DMS79 (cell line): ENCODE data around the gene HNRNPA3.
"Not testable (repeated sequence)": the region's sequence is repeated elsewhere in the genome, so short reads cannot be mapped to it uniquely, and the experiment has no call there.

Source experiments
- DNase-seq: peaks from one replicate; lab custom pipeline; 2025; lab: John Stamatoyannopoulos, UW

Gene HNRNPA3

GRCh38 chr2:177188482-177189469 is 23.8 kb upstream of the HNRNPA3 start:
- DNase-seq = no peak

DNA sequence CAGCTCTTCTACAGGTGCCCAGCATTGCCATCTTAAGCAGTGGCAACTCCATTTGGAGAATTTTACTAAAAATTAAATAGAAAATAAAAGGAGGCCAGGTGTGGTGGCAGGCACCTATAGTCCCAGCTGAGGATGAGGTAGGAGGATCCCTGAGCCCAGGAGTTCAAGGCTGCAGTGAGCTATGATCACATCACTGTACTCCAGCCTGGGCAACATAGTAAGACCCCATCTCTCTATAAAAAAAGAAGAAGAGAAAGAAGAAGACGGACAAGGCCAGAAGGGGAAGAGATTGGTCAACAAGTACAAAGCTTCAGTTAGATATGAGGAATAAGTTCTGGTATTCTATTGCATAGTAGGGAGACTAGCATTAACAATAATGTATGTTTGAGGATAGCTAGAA is 21.7 kb upstream of the HNRNPA3 start:
- DNase-seq = no peak

- no peak for DNase-seq
Measured at GRCh38 chr2:177192788-177193187, 19.8 kb upstream of the HNRNPA3 start.

DNA sequence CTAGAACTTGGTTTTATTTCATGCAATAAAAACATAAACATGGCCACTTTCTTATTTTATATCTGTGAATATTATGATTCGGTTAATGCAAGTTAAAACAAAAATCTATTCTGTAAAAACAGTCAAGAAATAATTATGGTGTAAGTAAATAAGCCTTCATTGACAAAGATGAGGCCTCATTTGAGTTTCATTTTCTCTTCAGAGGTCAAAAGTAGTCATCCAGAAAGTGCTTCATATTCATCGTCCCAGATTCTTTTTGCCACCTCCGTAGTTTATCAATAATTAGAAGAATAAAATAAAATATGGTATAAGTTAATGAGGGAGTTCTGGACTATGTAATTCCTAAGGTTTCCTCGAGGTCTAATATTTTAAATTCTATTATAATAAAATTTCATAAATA is 19.4 kb upstream of the HNRNPA3 start:
- no peak for DNase-seq

DNA sequence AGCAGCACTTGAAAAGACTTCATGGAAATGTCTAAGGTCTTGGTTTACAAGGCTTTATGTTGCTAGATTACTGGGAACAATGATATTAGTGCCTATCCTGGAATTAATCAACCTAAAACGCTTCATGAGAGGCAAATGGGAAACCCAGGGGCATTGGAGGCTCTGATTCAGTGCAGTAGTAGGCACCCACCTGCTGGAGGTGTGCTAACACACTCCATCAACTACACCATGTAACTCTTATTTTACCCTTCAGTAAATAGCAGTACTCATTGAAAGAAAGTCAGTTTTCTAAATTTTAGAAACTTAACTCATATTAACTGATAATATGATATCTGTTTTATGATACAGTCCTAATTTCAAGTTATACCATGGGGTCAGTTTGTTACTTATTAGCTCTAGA is 17.4 kb upstream of the HNRNPA3 start:
- peak; percentile 13 for DNase-seq

GRCh38 chr2:177200419-177200818 is 12.2 kb upstream of the HNRNPA3 start:
- not testable (repeated sequence) for DNase-seq

GRCh38 chr2:177201919-177202346 is 10.7 kb upstream of the HNRNPA3 start:
- no peak for DNase-seq

DNA sequence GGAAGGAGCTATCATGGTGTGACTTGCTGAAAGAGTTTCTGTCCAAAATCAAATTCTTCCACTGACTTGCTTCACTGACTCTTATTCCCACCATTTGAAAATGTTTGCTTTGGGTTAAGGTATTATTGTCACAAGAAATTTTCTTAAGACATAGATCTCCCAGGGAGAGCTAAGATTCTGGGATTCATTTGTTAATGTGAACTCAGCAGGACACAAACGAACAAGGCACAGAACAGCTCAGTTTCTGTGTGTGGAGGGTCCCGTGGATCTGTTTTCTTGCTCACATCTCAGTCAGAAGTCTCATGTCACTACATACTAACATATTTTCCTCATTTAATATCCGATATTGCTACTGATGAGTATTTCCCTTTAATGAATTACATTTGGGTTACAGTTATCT is 8.2 kb upstream of the HNRNPA3 start:
- no peak for DNase-seq

DNA sequence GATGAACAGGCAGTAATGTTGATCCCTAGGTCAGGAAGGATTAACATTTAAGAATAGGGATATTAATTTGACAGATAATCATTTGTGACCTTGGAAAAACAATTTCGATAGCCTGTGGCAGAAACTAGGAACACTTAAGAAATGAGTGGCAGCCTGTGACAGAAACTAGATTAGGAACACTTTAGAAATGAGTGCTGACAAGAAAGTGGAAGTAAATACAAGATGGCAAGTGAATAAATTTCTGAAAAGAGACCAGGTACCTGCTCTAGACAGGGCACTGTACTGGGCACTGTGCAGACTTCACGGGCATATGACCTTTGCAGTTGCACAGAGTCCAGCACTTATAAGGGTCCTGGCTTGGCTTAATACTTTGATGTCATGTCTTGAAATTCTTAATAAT is 5.5 kb upstream of the HNRNPA3 start:
- no peak for DNase-seq

GRCh38 chr2:177211169-177211568 is 1.4 kb upstream of the HNRNPA3 start:
- no peak for DNase-seq

DNA sequence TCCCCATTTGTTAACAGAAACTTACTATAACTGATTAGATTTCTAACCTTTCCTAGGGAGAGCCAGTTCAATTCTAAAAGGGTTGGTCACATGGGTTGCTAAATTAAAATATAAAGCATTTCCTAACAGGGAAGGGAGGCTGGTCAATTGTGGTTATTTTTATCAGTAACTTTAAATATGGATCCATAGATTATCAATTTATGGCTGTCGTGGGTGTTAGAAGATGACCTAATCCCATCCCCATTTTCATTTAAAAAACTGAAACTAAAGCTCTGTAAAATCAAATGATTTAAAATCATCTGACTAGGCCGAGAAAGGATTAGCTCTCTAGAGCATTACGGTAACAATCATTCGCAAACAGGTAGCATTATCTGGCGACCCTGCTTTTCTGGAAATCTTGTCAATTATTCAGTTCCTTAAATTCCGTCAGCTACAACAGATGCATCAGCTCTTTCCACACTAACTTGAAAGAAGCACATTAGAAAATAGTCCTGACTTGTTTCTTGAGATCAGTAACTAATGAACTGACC is 953 bp upstream of the HNRNPA3 start:
- DNase-seq = no peak

DNA sequence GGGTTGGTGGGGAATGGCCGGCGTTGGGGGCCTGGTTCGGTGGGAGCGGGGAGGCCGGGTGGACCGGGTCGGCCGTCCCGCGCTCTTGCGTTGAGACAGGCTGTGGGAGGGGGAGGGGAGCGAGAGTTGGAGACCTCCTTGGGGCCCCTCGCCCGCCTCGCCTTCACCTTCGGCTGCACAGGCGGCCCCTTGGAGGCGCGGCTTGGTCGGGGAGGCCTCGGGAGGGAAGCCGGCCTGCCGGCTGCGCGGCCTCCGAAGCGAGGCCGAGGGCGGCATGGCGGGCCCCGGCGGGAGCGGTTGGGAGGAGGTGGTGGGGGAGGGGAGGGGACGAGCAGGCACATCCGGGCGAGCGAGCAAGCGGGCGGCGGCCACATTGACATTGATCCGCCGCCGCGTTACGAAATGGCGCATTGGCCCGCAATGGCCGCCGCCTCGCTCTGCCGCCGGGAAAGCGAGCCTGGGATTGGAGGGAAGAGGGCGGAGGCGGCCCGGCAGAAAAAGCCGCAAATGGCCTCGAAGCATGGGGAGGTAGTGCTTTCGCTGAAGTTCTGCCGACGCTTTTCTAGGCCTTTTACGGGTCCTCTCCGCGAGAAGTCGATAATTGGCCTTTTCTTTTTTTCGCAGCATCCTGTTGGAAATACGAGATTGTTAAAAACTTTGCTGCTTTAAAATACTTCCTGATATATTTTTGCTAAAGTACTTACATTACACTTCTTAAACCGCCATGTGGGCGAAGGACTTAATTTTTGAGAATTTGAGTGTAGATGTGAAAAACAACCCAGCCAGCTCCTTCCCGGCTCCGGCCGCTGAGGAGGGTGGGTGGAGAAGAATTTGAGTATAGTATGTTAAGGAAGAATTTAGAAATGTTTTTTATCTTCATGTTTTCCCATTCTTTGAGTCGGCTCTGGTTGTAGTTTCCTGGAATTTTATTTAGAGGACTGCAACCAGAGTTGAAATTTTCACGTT is 580 bp downstream of the HNRNPA3 start:
- peak; percentile 77 for DNase-seq

- DNase-seq = no peak
Measured at GRCh38 chr2:177217247-177217843, 4.8 kb downstream of the HNRNPA3 start.

- DNase-seq = not testable (repeated sequence)
Measured at GRCh38 chr2:177219787-177220186, 7.2 kb downstream of the HNRNPA3 start.

GRCh38 chr2:177221534-177221933 is 8.9 kb downstream of the HNRNPA3 start:
- DNase-seq = no peak

DNA sequence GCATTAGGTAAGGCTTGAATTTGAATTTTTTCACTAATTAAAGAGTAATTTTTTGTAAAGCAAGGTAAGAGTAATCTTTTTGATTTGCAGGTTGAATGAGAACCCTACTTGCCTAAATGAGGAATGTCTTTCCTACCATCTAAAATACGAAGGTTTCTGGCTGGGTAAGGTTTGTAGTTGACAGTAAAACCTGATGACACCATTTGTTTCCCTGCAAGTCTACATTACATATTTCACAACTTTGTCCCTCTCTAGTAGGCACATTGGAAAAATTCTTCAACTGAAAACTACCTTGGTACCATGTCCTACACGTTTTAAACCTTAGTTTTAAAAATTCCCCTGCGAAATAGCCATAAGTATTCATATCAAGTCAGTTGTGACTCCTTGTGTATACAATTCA is 9.4 kb downstream of the HNRNPA3 start:
- DNase-seq = no peak

DNA sequence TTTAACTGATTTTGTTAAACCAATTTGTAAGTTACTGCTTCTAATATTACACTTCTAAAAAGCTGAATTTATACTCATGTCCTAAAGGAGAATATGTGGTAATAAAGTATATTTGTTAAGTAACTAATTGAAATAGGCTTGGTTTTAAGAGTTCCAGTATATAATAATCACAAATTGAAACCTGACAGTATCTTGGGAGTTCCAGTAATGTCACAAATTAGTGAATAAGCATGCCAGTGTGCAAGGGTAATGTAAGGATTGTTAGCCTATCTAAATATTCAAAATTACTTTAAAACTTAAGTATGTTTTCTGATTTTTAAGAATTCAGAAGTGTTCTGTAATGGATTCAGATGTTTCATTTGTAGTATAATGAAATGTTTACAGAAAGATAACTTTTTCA is 10.8 kb downstream of the HNRNPA3 start:
- DNase-seq = not testable (repeated sequence)

GRCh38 chr2:177225965-177226360 is 13.4 kb downstream of the HNRNPA3 start:
- DNase-seq = no peak

DNA sequence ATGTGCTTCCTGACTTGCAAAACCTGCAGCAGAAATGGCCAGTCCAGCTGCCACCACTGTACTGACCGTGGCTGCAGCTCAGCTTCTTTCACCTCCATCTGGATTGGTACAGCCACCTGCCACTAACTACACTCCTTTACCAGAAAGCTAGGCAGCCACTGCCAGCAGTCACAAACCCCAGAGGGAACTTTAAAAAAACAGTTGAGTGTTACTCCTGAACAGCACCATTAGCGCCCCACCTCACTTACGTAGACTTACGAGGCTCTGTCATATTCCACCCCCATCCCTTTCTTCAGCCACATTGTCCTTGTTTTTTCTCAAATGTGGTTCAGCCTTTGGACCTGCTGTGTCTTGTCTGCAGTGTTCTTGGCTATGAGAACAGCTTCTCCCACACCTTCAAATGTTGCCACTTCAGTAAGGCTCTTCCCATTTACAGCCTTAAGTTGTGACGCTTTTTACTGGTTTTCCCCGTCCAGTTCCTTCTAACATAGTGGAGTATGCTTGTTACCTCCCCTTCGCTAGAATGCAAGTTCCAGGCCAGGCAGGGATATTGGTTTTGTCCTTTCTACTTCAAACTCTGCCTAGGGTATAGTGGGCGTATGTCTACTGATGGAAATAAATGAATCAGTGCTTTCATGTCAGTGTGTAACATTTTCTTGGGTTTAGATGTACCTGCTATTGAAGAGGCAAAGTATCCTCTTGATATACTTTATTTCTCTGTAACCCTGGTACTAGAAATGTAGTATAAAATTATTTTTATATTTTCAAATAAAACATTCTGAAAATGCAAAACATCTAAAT is 17.0 kb downstream of the HNRNPA3 start:
- DNase-seq = no peak

GRCh38 chr2:177231270-177231669 is 18.7 kb downstream of the HNRNPA3 start:
- no peak for DNase-seq

- DNase-seq = no peak
Measured at GRCh38 chr2:177232098-177232704, 19.6 kb downstream of the HNRNPA3 start.
